Panc1 (cell line): ENCODE measurements around the gene GCC2. TPM values are rescaled to one million over a fixed set of nuclear protein-coding genes. Genes with fewer than 3 reads are reported as not detected.
"Not testable (repeated sequence)": the region's sequence is repeated elsewhere in the genome, so short reads cannot be mapped to it uniquely, and the experiment has no call there.

Experiments used
- ATAC-seq: fragments of 200-7000 bp; cut with Tn5 transposase; 2 replicates; pipeline ENCODE4 v1.9.1; 2020; ENCODE audit warnings: mild to moderate bottlenecking, moderate library complexity
- BruUV-seq: library from RNA; stranded (reverse); fragments of 400-500 nt; replicated peaks from 2 replicates; lab custom pipeline; 2021; lab: Mats Ljungman, UMichigan
- CTCF ChIA-PET: fragments of 300-600 bp; sonication (Branson Sonifier 250); formaldehyde crosslinking; loops from one replicate; lab custom pipeline; 2022; ENCODE audit warnings: antibody characterized with exemption; lab: Charles Lee
- POLR2A ChIA-PET: fragments of 300-600 bp; sonication (Branson Sonifier 250); formaldehyde crosslinking; loops from one replicate; lab custom pipeline; 2022; ENCODE audit warnings: antibody characterized with exemption; lab: Charles Lee
- DNase-seq: peaks from one replicate; pipeline ENCODE4 v3.0.0-alpha.2; 2010; ENCODE audit warnings: low read depth, low spot score
- H3K27ac ChIP-seq: 2 replicates; pipeline ENCODE4 v1.5.1; 2011; ENCODE audit warnings: mild to moderate bottlenecking, low read length, inconsistent platforms
- H3K27me3 ChIP-seq: fragments of 200-500 bp; sonication (Bioruptor generic); 2 replicates; pipeline ENCODE4 v1.6.0; 2014; ENCODE audit warnings: low read length, inconsistent platforms; ENCODE audit not compliant: control insufficient read depth, insufficient read depth
- H3K36me3 ChIP-seq: fragments of 200-500 bp; sonication (Bioruptor generic); 2 replicates; pipeline ENCODE4 v1.5.1; 2014; ENCODE audit warnings: inconsistent platforms, mild to moderate bottlenecking, low read length, moderate library complexity; ENCODE audit not compliant: control insufficient read depth, insufficient read depth
- H3K4me1 ChIP-seq: 2 replicates; pipeline ENCODE4 v1.5.1; 2011; ENCODE audit warnings: inconsistent platforms, mild to moderate bottlenecking, low read length, moderate library complexity; ENCODE audit not compliant: control insufficient read depth, insufficient read depth
- H3K4me3 ChIP-seq, 2 experiments: 2 replicates each; pipeline ENCODE4 v1.5.1; 2011 to 2012; ENCODE audit warnings: low read depth in 2 of 2, low read length in 2 of 2, mild to moderate bottlenecking in 2 of 2, inconsistent platforms in 1 of 2, moderate library complexity in 1 of 2
- H3K9me3 ChIP-seq: fragments of 200-500 bp; sonication (Bioruptor generic); 2 replicates; pipeline ENCODE4 v1.5.1; 2014; ENCODE audit warnings: low read depth, mild to moderate bottlenecking, inconsistent platforms, low read length, moderate library complexity; ENCODE audit not compliant: control insufficient read depth, insufficient read depth
- POLR2AphosphoS5 ChIP-seq: IDR thresholded peaks from 2 replicates; pipeline ENCODE4 v1.6.1; 2012; ENCODE audit warnings: mild to moderate bottlenecking, low read depth, low read length, moderate library complexity
- SIN3A ChIP-seq: IDR thresholded peaks from 2 replicates; pipeline ENCODE4 v1.6.1; 2012; ENCODE audit warnings: low read depth, mild to moderate bottlenecking, low read length, moderate library complexity, borderline replicate concordance; ENCODE audit not compliant: insufficient read depth
- TCF7L2 ChIP-seq: IDR thresholded peaks from 2 replicates; pipeline ENCODE4 v1.6.1; 2011; ENCODE audit warnings: mild to moderate bottlenecking, low read depth, low read length, inconsistent platforms
- in situ Hi-C: cut with HindIII; loops from 2 replicates; pipeline ENCODE4 v1.10.0; 2016; ENCODE audit warnings: low sequenced_read_pairs, low pct_unique_long_range_greater_than_20kb
- intact Hi-C: fragments of 100-400 bp; cut with micrococcal nuclease; formaldehyde crosslinking; loops from one replicate; pipeline ENCODE4 v1.10.0; 2022; ENCODE audit not compliant: unreplicated experiment
- total RNA-seq: library from RNA; stranded (reverse); gene quantifications from one replicate; pipeline ENCODE4 v1.2.1, GENCODE V29; 2021; ENCODE audit not compliant: unreplicated experiment
- TF ChIP-seq, protein P1 (sequence below): fragments of 450-650 bp; IDR thresholded peaks from 2 replicates; pipeline ENCODE4 v1.5.1; 2017; ENCODE audit warnings: mild to moderate bottlenecking
- TF ChIP-seq, protein P2 (sequence below), 2 experiments: IDR thresholded peaks; 2 replicates each; pipeline ENCODE4 v1.6.1; 2011 to 2012; ENCODE audit warnings: low read depth in 2 of 2, control low read depth in 1 of 2, low read length in 1 of 2, mild to moderate bottlenecking in 1 of 2, moderate library complexity in 1 of 2; ENCODE audit not compliant: insufficient read depth in 1 of 2

Gene GCC2
- total RNA-seq, 1 experiment from 2014 or later, result 23.4 TPM

DNA sequence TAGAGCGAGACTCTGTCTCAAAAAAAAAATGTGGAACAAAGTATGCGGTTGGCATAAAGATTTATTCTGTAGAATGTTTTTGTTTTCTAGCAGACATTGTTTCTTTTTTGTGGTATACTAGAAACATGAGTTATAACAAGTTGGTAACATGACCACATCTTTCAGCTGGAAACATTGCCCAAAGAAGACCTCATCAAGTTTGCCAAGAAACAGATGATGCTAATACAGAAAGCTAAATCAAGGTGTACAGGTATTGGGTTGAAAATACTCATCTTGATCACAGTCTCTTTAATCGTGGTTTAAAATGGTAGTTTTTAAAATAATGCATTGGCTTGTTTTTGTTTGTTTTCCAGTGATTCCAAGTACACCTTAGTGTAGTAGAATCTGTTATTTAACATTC is 1.9 kb downstream of the GCC2 start:
- intact Hi-C loops, result no loop called here
- ATAC-seq, result no peak
- peaks cover 6% of the 10 kb centered on the region for H3K4me1 ChIP-seq
- ChIA-PET CTCF (no interaction called here), POLR2A (interaction anchor here (0.6 kb wide), 1 partner anchor 928 kb away, joined by 3 read pairs; no protein-coding TSS in a partner anchor)
- H3K27ac ChIP-seq, result no peak overlapping the region
- in situ Hi-C loops, result loop anchor here (25.0 kb wide), 1 partner anchor 111 kb away; no protein-coding TSS in a partner anchor
- no TSS peak for BruUV-seq
- H3K9me3 ChIP-seq, result no peaks in the 10 kb centered on the region
- no peak for DNase-seq
- TF ChIP-seq, protein P1, sequence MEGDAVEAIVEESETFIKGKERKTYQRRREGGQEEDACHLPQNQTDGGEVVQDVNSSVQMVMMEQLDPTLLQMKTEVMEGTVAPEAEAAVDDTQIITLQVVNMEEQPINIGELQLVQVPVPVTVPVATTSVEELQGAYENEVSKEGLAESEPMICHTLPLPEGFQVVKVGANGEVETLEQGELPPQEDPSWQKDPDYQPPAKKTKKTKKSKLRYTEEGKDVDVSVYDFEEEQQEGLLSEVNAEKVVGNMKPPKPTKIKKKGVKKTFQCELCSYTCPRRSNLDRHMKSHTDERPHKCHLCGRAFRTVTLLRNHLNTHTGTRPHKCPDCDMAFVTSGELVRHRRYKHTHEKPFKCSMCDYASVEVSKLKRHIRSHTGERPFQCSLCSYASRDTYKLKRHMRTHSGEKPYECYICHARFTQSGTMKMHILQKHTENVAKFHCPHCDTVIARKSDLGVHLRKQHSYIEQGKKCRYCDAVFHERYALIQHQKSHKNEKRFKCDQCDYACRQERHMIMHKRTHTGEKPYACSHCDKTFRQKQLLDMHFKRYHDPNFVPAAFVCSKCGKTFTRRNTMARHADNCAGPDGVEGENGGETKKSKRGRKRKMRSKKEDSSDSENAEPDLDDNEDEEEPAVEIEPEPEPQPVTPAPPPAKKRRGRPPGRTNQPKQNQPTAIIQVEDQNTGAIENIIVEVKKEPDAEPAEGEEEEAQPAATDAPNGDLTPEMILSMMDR, result no peak
- TF ChIP-seq, protein P2, sequence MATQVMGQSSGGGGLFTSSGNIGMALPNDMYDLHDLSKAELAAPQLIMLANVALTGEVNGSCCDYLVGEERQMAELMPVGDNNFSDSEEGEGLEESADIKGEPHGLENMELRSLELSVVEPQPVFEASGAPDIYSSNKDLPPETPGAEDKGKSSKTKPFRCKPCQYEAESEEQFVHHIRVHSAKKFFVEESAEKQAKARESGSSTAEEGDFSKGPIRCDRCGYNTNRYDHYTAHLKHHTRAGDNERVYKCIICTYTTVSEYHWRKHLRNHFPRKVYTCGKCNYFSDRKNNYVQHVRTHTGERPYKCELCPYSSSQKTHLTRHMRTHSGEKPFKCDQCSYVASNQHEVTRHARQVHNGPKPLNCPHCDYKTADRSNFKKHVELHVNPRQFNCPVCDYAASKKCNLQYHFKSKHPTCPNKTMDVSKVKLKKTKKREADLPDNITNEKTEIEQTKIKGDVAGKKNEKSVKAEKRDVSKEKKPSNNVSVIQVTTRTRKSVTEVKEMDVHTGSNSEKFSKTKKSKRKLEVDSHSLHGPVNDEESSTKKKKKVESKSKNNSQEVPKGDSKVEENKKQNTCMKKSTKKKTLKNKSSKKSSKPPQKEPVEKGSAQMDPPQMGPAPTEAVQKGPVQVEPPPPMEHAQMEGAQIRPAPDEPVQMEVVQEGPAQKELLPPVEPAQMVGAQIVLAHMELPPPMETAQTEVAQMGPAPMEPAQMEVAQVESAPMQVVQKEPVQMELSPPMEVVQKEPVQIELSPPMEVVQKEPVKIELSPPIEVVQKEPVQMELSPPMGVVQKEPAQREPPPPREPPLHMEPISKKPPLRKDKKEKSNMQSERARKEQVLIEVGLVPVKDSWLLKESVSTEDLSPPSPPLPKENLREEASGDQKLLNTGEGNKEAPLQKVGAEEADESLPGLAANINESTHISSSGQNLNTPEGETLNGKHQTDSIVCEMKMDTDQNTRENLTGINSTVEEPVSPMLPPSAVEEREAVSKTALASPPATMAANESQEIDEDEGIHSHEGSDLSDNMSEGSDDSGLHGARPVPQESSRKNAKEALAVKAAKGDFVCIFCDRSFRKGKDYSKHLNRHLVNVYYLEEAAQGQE (IDR thresholded peaks at IDR 0.05; ENCODE audit: insufficient read depth in 1 of 2, low read depth in 2 of 2, low read length in 1 of 2), result no peak
- no peak for TF ChIP-seq SIN3A
- no peak for TF ChIP-seq TCF7L2
- no peak for TF ChIP-seq POLR2AphosphoS5
- peaks cover 4% of the 10 kb centered on the region; the same call in 1 of the 2 replicates for H3K36me3 ChIP-seq
- H3K27me3 ChIP-seq, result no peaks in the 10 kb centered on the region
- H3K4me3 ChIP-seq, result no peak overlapping the region

DNA sequence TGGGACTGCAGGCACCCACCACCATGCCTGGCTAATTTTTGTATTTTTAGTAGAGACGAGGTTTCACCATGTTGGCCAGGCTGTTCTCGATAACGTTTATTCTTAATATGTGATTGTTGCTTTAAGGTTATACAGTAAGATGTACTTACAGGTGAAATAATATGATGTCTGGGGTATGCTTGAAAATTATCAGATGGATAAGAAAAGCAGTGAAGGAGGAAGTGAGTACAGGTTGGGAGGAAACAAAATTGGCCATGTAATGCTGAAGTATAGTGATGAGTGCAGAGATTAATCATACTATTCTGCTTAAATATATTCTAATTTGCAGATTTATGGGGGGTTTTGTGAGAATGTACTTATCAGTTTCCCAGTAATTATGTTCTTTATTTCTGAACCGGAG is 3.0 kb downstream of the GCC2 start:
- Histone ChIP-seq H3K9me3 (no peaks in the 10 kb centered on the region), H3K4me1 (peaks cover 6% of the 10 kb centered on the region), H3K27me3 (no peaks in the 10 kb centered on the region), H3K4me3 (no peak overlapping the region), H3K27ac (no peak overlapping the region), H3K36me3 (peaks cover 4% of the 10 kb centered on the region; the same call in 1 of the 2 replicates)
- POLR2A ChIA-PET, result no interaction called here
- CTCF ChIA-PET, result no interaction called here
- in situ Hi-C loops, result loop anchor here (25.0 kb wide), 1 partner anchor 110 kb away; no protein-coding TSS in a partner anchor
- no peak for TF ChIP-seq TCF7L2
- TF ChIP-seq, protein P1, result no peak
- TF ChIP-seq SIN3A, result no peak
- DNase-seq (no peak), ATAC-seq (no peak)
- BruUV-seq, result TSS peak; percentile 13
- intact Hi-C loops, result no loop called here

DNA sequence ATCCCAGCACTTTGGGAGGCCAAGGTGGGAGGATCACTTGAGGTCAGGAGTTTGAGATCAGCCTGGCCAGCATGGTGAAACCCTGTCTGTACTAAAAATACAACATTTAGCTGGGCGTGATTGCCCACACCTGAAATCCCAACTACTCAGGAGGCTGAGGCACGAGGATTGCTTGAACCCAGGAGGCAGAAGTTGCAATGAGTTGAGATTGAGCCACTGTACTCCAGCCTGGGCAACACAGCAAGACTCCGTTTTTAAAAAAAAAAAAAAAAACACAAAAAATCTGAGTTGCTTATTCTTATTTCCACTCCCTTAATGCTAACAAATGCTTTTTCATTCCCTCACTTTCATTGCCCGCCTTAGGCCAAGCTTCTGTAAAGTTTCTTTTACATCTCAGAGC is 4.5 kb downstream of the GCC2 start:
- in situ Hi-C loops, result loop anchor here (25.0 kb wide), 1 partner anchor 109 kb away; no protein-coding TSS in a partner anchor
- H3K4me3 ChIP-seq, H3K27me3 ChIP-seq, DNase-seq, ATAC-seq, intact Hi-C loops, H3K36me3 ChIP-seq, H3K4me1 ChIP-seq, BruUV-seq, POLR2A ChIA-PET, H3K9me3 ChIP-seq, H3K27ac ChIP-seq: not testable (repeated sequence)
- CTCF ChIA-PET, result interaction anchor here (0.6 kb wide), 1 partner anchor 25 kb away, joined by 3 read pairs; no protein-coding TSS in a partner anchor
